ENCODE measurements around the gene PDE10A. TPM values are rescaled to one million over a fixed set of nuclear protein-coding genes. Genes with fewer than 3 reads are reported as not detected.

The PDE10A gene
- total and polyA plus RNA-seq, 9 donors = 5.5 to 10.9 (median 8.0) TPM

GRCh38 chr6:165439928-165440554 is 223.0 kb downstream of the PDE10A start:
- Histone ChIP-seq H3K27me3 (ENCODE audit: control insufficient read depth, insufficient read depth, low read length) (no peaks in the 10 kb centered on the region), H3K9me3 (replicated peaks; ENCODE audit: control insufficient read depth, low read depth, low read length) (peaks cover 5% of the 10 kb centered on the region), H3K27ac (ENCODE audit: low read length) (no peak overlapping the region), H3K4me1 (ENCODE audit: control insufficient read depth, insufficient read depth, low read length) (no peaks in the 10 kb centered on the region), H3K36me3 (ENCODE audit: control insufficient read depth, insufficient read depth, low read length) (peaks cover 3% of the 10 kb centered on the region), H3K4me3 (ENCODE audit: low read length) (no peak overlapping the region)
- WGBS (ENCODE audit: insufficient coverage) = no CpG with 5 or more reads among the region's 4 CpGs
- DNase-seq = peak; percentile 79

- Histone ChIP-seq H3K4me3 (ENCODE audit: low read length) (no peak overlapping the region), H3K27me3 (ENCODE audit: control insufficient read depth, insufficient read depth, low read length) (no peaks in the 10 kb centered on the region), H3K36me3 (ENCODE audit: control insufficient read depth, insufficient read depth, low read length) (no peaks in the 10 kb centered on the region), H3K9me3 (replicated peaks; ENCODE audit: control insufficient read depth, low read depth, low read length) (peaks cover 5% of the 10 kb centered on the region), H3K27ac (ENCODE audit: low read length) (no peak overlapping the region), H3K4me1 (ENCODE audit: control insufficient read depth, insufficient read depth, low read length) (no peaks in the 10 kb centered on the region)
- no peak for DNase-seq
- no CpG with 5 or more reads among the region's 2 CpGs for WGBS (ENCODE audit: insufficient coverage)
Measured at GRCh38 chr6:165426892-165427291, 236.1 kb downstream of the PDE10A start.

- Histone ChIP-seq H3K27ac (ENCODE audit: low read length) (no peak overlapping the region), H3K27me3 (ENCODE audit: control insufficient read depth, insufficient read depth, low read length) (no peaks in the 10 kb centered on the region), H3K4me1 (ENCODE audit: control insufficient read depth, insufficient read depth, low read length) (no peaks in the 10 kb centered on the region), H3K4me3 (ENCODE audit: low read length) (no peak overlapping the region), H3K9me3 (replicated peaks; ENCODE audit: control insufficient read depth, low read depth, low read length) (peaks cover 5% of the 10 kb centered on the region), H3K36me3 (ENCODE audit: control insufficient read depth, insufficient read depth, low read length) (peaks cover 5% of the 10 kb centered on the region)
- WGBS (ENCODE audit: insufficient coverage) = 97% methylated on average over 7 of the region's 11 CpGs
- DNase-seq = no peak
Measured at GRCh38 chr6:165422192-165422591, 240.8 kb downstream of the PDE10A start.

GRCh38 chr6:165417278-165417865 is 245.7 kb downstream of the PDE10A start:
- H3K36me3 ChIP-seq (ENCODE audit: control insufficient read depth, insufficient read depth, low read length) = peaks cover 5% of the 10 kb centered on the region
- no peak for DNase-seq
- no peak overlapping the region for H3K27ac ChIP-seq (ENCODE audit: low read length)
- no peaks in the 10 kb centered on the region for H3K9me3 ChIP-seq (replicated peaks; ENCODE audit: control insufficient read depth, low read depth, low read length)
- WGBS (ENCODE audit: insufficient coverage) = no CpG with 5 or more reads among the region's 6 CpGs
- H3K4me1 ChIP-seq (ENCODE audit: control insufficient read depth, insufficient read depth, low read length) = no peaks in the 10 kb centered on the region
- H3K27me3 ChIP-seq (ENCODE audit: control insufficient read depth, insufficient read depth, low read length) = no peaks in the 10 kb centered on the region
- no peak overlapping the region for H3K4me3 ChIP-seq (ENCODE audit: low read length)

- 0% methylated on average over 1 of the region's 2 CpGs for WGBS (ENCODE audit: insufficient coverage)
- Histone ChIP-seq H3K9me3 (replicated peaks; ENCODE audit: control insufficient read depth, low read depth, low read length) (peaks cover 2% of the 10 kb centered on the region), H3K36me3 (ENCODE audit: control insufficient read depth, insufficient read depth, low read length) (no peaks in the 10 kb centered on the region), H3K4me3 (ENCODE audit: low read length) (no peak overlapping the region), H3K27ac (ENCODE audit: low read length) (no peak overlapping the region), H3K4me1 (ENCODE audit: control insufficient read depth, insufficient read depth, low read length) (no peaks in the 10 kb centered on the region), H3K27me3 (ENCODE audit: control insufficient read depth, insufficient read depth, low read length) (no peaks in the 10 kb centered on the region)
- no peak for DNase-seq
Measured at GRCh38 chr6:165404697-165405096, 258.3 kb downstream of the PDE10A start.

- H3K36me3 ChIP-seq (ENCODE audit: control insufficient read depth, insufficient read depth, low read length) = no peaks in the 10 kb centered on the region
- peak; percentile 11 for DNase-seq
- no peak overlapping the region for H3K27ac ChIP-seq (ENCODE audit: low read length)
- no peaks in the 10 kb centered on the region for H3K4me1 ChIP-seq (ENCODE audit: control insufficient read depth, insufficient read depth, low read length)
- 63% methylated on average over 1 of the region's 2 CpGs for WGBS (ENCODE audit: insufficient coverage)
- peaks cover 2% of the 10 kb centered on the region for H3K9me3 ChIP-seq (replicated peaks; ENCODE audit: control insufficient read depth, low read depth, low read length)
- H3K27me3 ChIP-seq (ENCODE audit: control insufficient read depth, insufficient read depth, low read length) = no peaks in the 10 kb centered on the region
- H3K4me3 ChIP-seq (ENCODE audit: low read length) = no peak overlapping the region
Measured at GRCh38 chr6:165404296-165404695, 258.7 kb downstream of the PDE10A start.

- H3K9me3 ChIP-seq (replicated peaks; ENCODE audit: control insufficient read depth, low read depth, low read length) = peaks cover 2% of the 10 kb centered on the region
- no peak for DNase-seq
- no peaks in the 10 kb centered on the region for H3K36me3 ChIP-seq (ENCODE audit: control insufficient read depth, insufficient read depth, low read length)
- H3K27ac ChIP-seq (ENCODE audit: low read length) = no peak overlapping the region
- H3K4me3 ChIP-seq (ENCODE audit: low read length) = no peak overlapping the region
- H3K4me1 ChIP-seq (ENCODE audit: control insufficient read depth, insufficient read depth, low read length) = no peaks in the 10 kb centered on the region
- WGBS (ENCODE audit: insufficient coverage) = 92% methylated on average over 5 of the region's 7 CpGs
- H3K27me3 ChIP-seq (ENCODE audit: control insufficient read depth, insufficient read depth, low read length) = no peaks in the 10 kb centered on the region
Measured at GRCh38 chr6:165403006-165403595, 259.9 kb downstream of the PDE10A start.

- no peak for DNase-seq
- H3K4me3 ChIP-seq (ENCODE audit: low read length) = no peak overlapping the region
- WGBS (ENCODE audit: insufficient coverage) = no CpG with 5 or more reads among the region's 2 CpGs
Measured at GRCh38 chr6:165401092-165401491, 261.9 kb downstream of the PDE10A start.

GRCh38 chr6:165390475-165390874 is 272.6 kb downstream of the PDE10A start:
- Histone ChIP-seq H3K9me3 (replicated peaks; ENCODE audit: control insufficient read depth, low read depth, low read length) (no peaks in the 10 kb centered on the region), H3K27me3 (ENCODE audit: control insufficient read depth, insufficient read depth, low read length) (no peaks in the 10 kb centered on the region), H3K4me1 (ENCODE audit: control insufficient read depth, insufficient read depth, low read length) (no peaks in the 10 kb centered on the region), H3K27ac (ENCODE audit: low read length) (no peak overlapping the region), H3K36me3 (ENCODE audit: control insufficient read depth, insufficient read depth, low read length) (peaks cover 4% of the 10 kb centered on the region), H3K4me3 (ENCODE audit: low read length) (no peak overlapping the region)
- no peak for DNase-seq
- WGBS (ENCODE audit: insufficient coverage) = 96% methylated on average over 5 of the region's 6 CpGs

More at GRCh38 chr6:165401092-165401491, 261.9 kb downstream of the PDE10A start:
- H3K9me3 ChIP-seq (replicated peaks; ENCODE audit: control insufficient read depth, low read depth, low read length) = peaks cover 2% of the 10 kb centered on the region
- H3K36me3 ChIP-seq (ENCODE audit: control insufficient read depth, insufficient read depth, low read length) = no peaks in the 10 kb centered on the region
- no peaks in the 10 kb centered on the region for H3K27me3 ChIP-seq (ENCODE audit: control insufficient read depth, insufficient read depth, low read length)
- H3K4me1 ChIP-seq (ENCODE audit: control insufficient read depth, insufficient read depth, low read length) = no peaks in the 10 kb centered on the region
- no peak overlapping the region for H3K27ac ChIP-seq (ENCODE audit: low read length)

GRCh38 chr6:165389534-165389933 is 273.5 kb downstream of the PDE10A start:
- Histone ChIP-seq H3K9me3 (replicated peaks; ENCODE audit: control insufficient read depth, low read depth, low read length) (no peaks in the 10 kb centered on the region), H3K4me3 (ENCODE audit: low read length) (no peak overlapping the region), H3K4me1 (ENCODE audit: control insufficient read depth, insufficient read depth, low read length) (no peaks in the 10 kb centered on the region), H3K27ac (ENCODE audit: low read length) (no peak overlapping the region), H3K36me3 (ENCODE audit: control insufficient read depth, insufficient read depth, low read length) (peaks cover 4% of the 10 kb centered on the region), H3K27me3 (ENCODE audit: control insufficient read depth, insufficient read depth, low read length) (no peaks in the 10 kb centered on the region)
- no peak for DNase-seq
- WGBS (ENCODE audit: insufficient coverage) = 100% methylated on average over 2 of the region's 3 CpGs

All from muscle of leg (tissue), 11 donors.